DOHH2 (cell line): Measurements from ENCODE around the gene GAS7.

ENCODE experiments used
- H3F3A ChIP-seq: fragments of 200-600 bp; sonication (generic), shearing (Covaris generic); 2 replicates; pipeline ENCODE4 v1.6.0; 2016; ENCODE audit warnings: antibody characterized with exemption, mild to moderate bottlenecking; ENCODE audit not compliant: control insufficient read depth, insufficient read depth
- H3K27ac ChIP-seq: fragments of 200-600 bp; sonication (generic); 2 replicates; pipeline ENCODE4 v1.5.1; 2014; ENCODE audit warnings: low read depth, mild to moderate bottlenecking, low read length, moderate library complexity
- H3K27me3 ChIP-seq: fragments of 200-600 bp; sonication (generic); 2 replicates; pipeline ENCODE4 v1.6.1; 2014; ENCODE audit warnings: mild to moderate bottlenecking, low read length, mixed read lengths; ENCODE audit not compliant: control insufficient read depth
- H3K36me3 ChIP-seq: fragments of 200-600 bp; sonication (generic); 2 replicates; pipeline ENCODE4 v1.6.1; 2014; ENCODE audit warnings: mild to moderate bottlenecking, low read length, moderate library complexity, mixed read lengths; ENCODE audit not compliant: control insufficient read depth
- H3K4me1 ChIP-seq: fragments of 200-600 bp; sonication (generic); 2 replicates; pipeline ENCODE4 v1.6.1; 2014; ENCODE audit warnings: mild to moderate bottlenecking, low read length, mixed read lengths; ENCODE audit not compliant: control insufficient read depth
- H3K4me2 ChIP-seq: fragments of 200-600 bp; sonication (generic); 2 replicates; pipeline ENCODE4 v1.6.0; 2014; ENCODE audit warnings: mild to moderate bottlenecking, low read length, moderate library complexity
- H3K4me3 ChIP-seq: fragments of 200-600 bp; sonication (generic); 2 replicates; pipeline ENCODE4 v1.5.1; 2014; ENCODE audit warnings: mild to moderate bottlenecking, low read length, mixed read lengths
- H3K79me2 ChIP-seq: fragments of 200-600 bp; sonication (generic); 2 replicates; pipeline ENCODE4 v1.6.1; 2014; ENCODE audit warnings: mild to moderate bottlenecking, low read length, mixed read lengths; ENCODE audit not compliant: control insufficient read depth
- H3K9me2 ChIP-seq: fragments of 200-600 bp; sonication (generic); replicated peaks from 2 replicates; pipeline ENCODE4 v1.6.1; 2014; ENCODE audit warnings: mild to moderate bottlenecking, low read length, mixed read lengths; ENCODE audit not compliant: control insufficient read depth
- H3K9me3 ChIP-seq: fragments of 200-600 bp; sonication (generic); 2 replicates; pipeline ENCODE4 v1.6.1; 2014; ENCODE audit warnings: antibody characterized with exemption, low read length, mixed read lengths; ENCODE audit not compliant: control insufficient read depth, insufficient read depth
- H4K20me1 ChIP-seq: fragments of 200-600 bp; sonication (generic); 2 replicates; pipeline ENCODE4 v1.6.0; 2014; ENCODE audit warnings: low read depth, mild to moderate bottlenecking, antibody characterized with exemption, low read length, moderate library complexity; ENCODE audit not compliant: control insufficient read depth, insufficient read depth
- EZH2phosphoT487 ChIP-seq: fragments of 200-600 bp; sonication (generic); IDR thresholded peaks from 2 replicates; pipeline ENCODE4 v1.6.1; 2017; ENCODE audit warnings: borderline replicate concordance, mild to moderate bottlenecking, antibody characterized with exemption, low read length, moderate library complexity, mixed read lengths
- TF ChIP-seq, protein P1 (sequence below): fragments of 200-600 bp; sonication (generic); IDR thresholded peaks from one replicate; pipeline ENCODE4 v1.5.1; 2014; ENCODE audit warnings: antibody characterized with exemption, mild to moderate bottlenecking, low read depth, low read length; ENCODE audit not compliant: poor library complexity, severe bottlenecking

The GAS7 gene

DNA sequence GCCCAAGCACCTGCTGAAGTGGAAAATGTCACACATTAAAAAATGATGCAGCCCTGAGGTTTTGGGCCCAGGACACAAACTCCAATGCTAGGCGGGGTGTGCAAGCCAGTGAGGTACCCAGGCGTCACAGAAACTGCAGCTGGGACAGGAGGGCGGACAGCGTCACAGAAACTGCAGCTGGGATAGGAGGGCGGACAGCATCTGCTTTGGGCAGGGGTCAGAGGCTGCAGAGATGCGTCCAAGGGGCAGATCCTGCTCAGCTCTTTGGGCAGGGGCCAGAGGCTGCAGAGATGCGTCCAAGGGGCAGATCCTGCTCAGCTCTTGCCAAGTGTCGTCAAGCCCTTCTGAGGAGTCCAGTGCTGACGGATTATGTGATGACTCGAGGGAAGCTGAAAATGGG is 249.5 kb downstream of the GAS7 start:
- H3K36me3 ChIP-seq = no peaks in the 10 kb centered on the region
- H3F3A ChIP-seq = no peaks in the 10 kb centered on the region
- H3K9me3 ChIP-seq = no peaks in the 10 kb centered on the region
- TF ChIP-seq, protein P1, sequence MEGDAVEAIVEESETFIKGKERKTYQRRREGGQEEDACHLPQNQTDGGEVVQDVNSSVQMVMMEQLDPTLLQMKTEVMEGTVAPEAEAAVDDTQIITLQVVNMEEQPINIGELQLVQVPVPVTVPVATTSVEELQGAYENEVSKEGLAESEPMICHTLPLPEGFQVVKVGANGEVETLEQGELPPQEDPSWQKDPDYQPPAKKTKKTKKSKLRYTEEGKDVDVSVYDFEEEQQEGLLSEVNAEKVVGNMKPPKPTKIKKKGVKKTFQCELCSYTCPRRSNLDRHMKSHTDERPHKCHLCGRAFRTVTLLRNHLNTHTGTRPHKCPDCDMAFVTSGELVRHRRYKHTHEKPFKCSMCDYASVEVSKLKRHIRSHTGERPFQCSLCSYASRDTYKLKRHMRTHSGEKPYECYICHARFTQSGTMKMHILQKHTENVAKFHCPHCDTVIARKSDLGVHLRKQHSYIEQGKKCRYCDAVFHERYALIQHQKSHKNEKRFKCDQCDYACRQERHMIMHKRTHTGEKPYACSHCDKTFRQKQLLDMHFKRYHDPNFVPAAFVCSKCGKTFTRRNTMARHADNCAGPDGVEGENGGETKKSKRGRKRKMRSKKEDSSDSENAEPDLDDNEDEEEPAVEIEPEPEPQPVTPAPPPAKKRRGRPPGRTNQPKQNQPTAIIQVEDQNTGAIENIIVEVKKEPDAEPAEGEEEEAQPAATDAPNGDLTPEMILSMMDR = no peak
- no peak for TF ChIP-seq EZH2phosphoT487
- H3K27ac ChIP-seq = no peak overlapping the region
- no peak overlapping the region for H3K4me3 ChIP-seq
- no peak overlapping the region for H3K4me2 ChIP-seq
- no peaks in the 10 kb centered on the region for H3K27me3 ChIP-seq
- H4K20me1 ChIP-seq = no peaks in the 10 kb centered on the region
- H3K79me2 ChIP-seq = no peaks in the 10 kb centered on the region
- no peaks in the 10 kb centered on the region for H3K9me2 ChIP-seq
- no peaks in the 10 kb centered on the region for H3K4me1 ChIP-seq

DNA sequence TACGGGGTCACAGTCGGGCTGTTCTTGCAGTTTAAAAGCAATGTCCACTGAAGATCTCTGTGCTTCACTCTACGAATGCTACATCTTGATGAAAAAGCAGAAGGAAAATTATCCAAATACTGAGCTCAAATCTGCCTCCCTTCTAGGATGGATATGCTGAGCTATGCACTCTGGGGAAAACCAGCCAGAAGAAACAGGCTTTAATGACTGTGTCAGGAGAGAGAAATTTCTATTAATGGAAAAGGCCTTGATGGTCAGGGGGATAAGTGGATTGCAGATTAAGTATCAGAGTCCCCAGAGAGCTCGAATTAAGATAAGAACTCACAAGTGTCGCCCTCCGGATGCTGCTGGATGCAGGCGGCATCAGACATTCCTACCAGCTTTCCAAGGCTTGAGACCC is 253.7 kb downstream of the GAS7 start:
- H3K4me3 ChIP-seq = no peak overlapping the region
- no peak for TF ChIP-seq EZH2phosphoT487
- TF ChIP-seq, protein P1 = no peak
- no peaks in the 10 kb centered on the region for H3K79me2 ChIP-seq
- no peaks in the 10 kb centered on the region for H4K20me1 ChIP-seq
- H3K9me3 ChIP-seq = no peaks in the 10 kb centered on the region
- no peaks in the 10 kb centered on the region for H3K27me3 ChIP-seq
- H3K27ac ChIP-seq = no peak overlapping the region
- no peaks in the 10 kb centered on the region for H3K4me1 ChIP-seq
- no peak overlapping the region for H3K4me2 ChIP-seq
- H3K36me3 ChIP-seq = no peaks in the 10 kb centered on the region
- H3K9me2 ChIP-seq = no peaks in the 10 kb centered on the region
- H3F3A ChIP-seq = no peaks in the 10 kb centered on the region

DNA sequence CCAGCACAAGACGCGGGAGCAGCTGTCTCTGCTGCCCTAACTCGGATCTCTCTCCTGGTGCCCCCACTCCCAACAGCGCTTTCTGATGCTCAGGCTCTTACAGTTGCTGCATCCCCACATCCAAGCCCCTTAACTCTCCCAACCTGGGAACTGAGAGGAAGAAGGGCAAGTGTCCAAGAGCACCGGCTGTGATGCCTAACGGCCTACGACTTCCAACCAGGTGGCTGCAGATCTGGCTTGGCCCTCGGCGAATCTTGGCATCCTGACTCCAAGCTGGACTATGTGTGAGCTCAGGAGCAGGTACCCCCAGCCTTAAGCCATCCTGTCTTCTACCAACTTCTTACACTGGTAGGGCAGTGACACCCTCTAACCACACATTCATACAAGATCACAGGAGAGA is 255.1 kb downstream of the GAS7 start:
- Histone ChIP-seq H4K20me1 (no peaks in the 10 kb centered on the region), H3K27ac (no peak overlapping the region), H3K4me2 (no peak overlapping the region), H3K4me1 (no peaks in the 10 kb centered on the region), H3K9me2 (no peaks in the 10 kb centered on the region), H3K27me3 (no peaks in the 10 kb centered on the region), H3K79me2 (no peaks in the 10 kb centered on the region), H3K4me3 (no peak overlapping the region), H3F3A (no peaks in the 10 kb centered on the region), H3K9me3 (no peaks in the 10 kb centered on the region), H3K36me3 (no peaks in the 10 kb centered on the region)
- TF ChIP-seq EZH2phosphoT487 = no peak
- TF ChIP-seq, protein P1 = no peak

DNA sequence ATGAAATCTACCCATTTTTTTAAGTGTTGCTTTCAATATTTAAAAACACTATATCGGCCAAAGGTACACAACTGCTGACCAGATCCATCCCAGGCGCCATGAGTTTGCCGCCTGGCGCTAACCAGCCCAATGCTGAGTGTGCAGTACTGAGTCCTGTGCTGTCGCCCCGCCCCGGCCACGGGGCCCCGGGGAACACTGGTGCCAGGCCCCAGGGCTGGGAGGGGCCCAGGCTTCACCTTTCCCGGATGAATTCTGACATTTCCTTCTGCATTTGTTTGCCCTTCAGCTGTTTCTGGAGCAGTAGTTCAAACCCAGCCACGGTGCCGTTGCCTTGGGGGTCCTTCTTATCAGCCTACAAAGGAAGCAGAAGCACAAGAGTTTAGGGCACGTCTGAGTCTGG is 255.5 kb downstream of the GAS7 start:
- Histone ChIP-seq H3K9me3 (no peaks in the 10 kb centered on the region), H4K20me1 (no peaks in the 10 kb centered on the region), H3K36me3 (no peaks in the 10 kb centered on the region), H3K4me3 (no peak overlapping the region), H3K27ac (no peak overlapping the region), H3K4me2 (no peak overlapping the region), H3K79me2 (no peaks in the 10 kb centered on the region), H3K9me2 (no peaks in the 10 kb centered on the region), H3F3A (no peaks in the 10 kb centered on the region), H3K27me3 (no peaks in the 10 kb centered on the region), H3K4me1 (no peaks in the 10 kb centered on the region)
- TF ChIP-seq, protein P1 = no peak
- TF ChIP-seq EZH2phosphoT487 = no peak
